ENCODE measurements around the gene GALNT10. TPM values are rescaled to one million over a fixed set of nuclear protein-coding genes. Genes with fewer than 3 reads are reported as not detected.
A peak's percentile ranks its signal among the peaks of the same experiment; 100 is the strongest.
"Not testable (repeated sequence)": the region's sequence is repeated elsewhere in the genome, so short reads cannot be mapped to it uniquely, and the experiment has no call there.

Gene GALNT10
- total RNA-seq, 1 donor from 2014 or later, result 93.8 TPM

- Histone ChIP-seq H3K4me1 (no peaks in the 10 kb centered on the region), H3K4me3 (no peak overlapping the region), H3K27ac (no peak overlapping the region), H3K36me3 (peaks cover 8% of the 10 kb centered on the region), H3K9me3 (no peaks in the 10 kb centered on the region), H3K27me3 (no peaks in the 10 kb centered on the region)
- intact Hi-C loops (cut with DNase I), result no loop called here
- DNase-seq (no peak), ATAC-seq (no peak)
- TF ChIP-seq CTCF (IDR thresholded peaks at IDR 0.05), result no peak
These were observed 166.4 kb downstream of the GALNT10 start for GRCh38 chr5:154356958-154357357.

GRCh38 chr5:154358516-154359220 is 168.1 kb downstream of the GALNT10 start:
- H3K27ac ChIP-seq, result no peak overlapping the region
- peaks cover 14% of the 10 kb centered on the region for H3K36me3 ChIP-seq
- no peaks in the 10 kb centered on the region for H3K27me3 ChIP-seq
- no peak for DNase-seq
- ATAC-seq, result peak; percentile 10
- no peaks in the 10 kb centered on the region for H3K4me1 ChIP-seq
- H3K4me3 ChIP-seq, result no peak overlapping the region
- intact Hi-C loops (cut with DNase I), result no loop called here
- H3K9me3 ChIP-seq, result no peaks in the 10 kb centered on the region
- TF ChIP-seq CTCF (IDR thresholded peaks at IDR 0.05), result no peak

GRCh38 chr5:154359221-154359573 is 168.7 kb downstream of the GALNT10 start:
- Histone ChIP-seq H3K27me3 (no peaks in the 10 kb centered on the region), H3K36me3 (peaks cover 14% of the 10 kb centered on the region), H3K9me3 (no peaks in the 10 kb centered on the region), H3K4me1 (no peaks in the 10 kb centered on the region), H3K27ac (no peak overlapping the region), H3K4me3 (no peak overlapping the region)
- no peak for TF ChIP-seq CTCF (IDR thresholded peaks at IDR 0.05)
- ATAC-seq, result no peak
- intact Hi-C loops (cut with DNase I), result no loop called here
- no peak for DNase-seq

GRCh38 chr5:154360241-154360640 is 169.7 kb downstream of the GALNT10 start:
- ATAC-seq; DNase-seq; intact Hi-C loops (cut with DNase I); H3K4me3 ChIP-seq; H3K4me1 ChIP-seq; H3K9me3 ChIP-seq; H3K27ac ChIP-seq; H3K27me3 ChIP-seq: not testable (repeated sequence)
- peaks cover 14% of the 10 kb centered on the region for H3K36me3 ChIP-seq

- Histone ChIP-seq H3K9me3 (no peaks in the 10 kb centered on the region), H3K4me3 (no peak overlapping the region), H3K4me1 (peaks cover 12% of the 10 kb centered on the region), H3K27me3 (no peaks in the 10 kb centered on the region), H3K27ac (no peak overlapping the region), H3K36me3 (peaks cover 7% of the 10 kb centered on the region)
- TF ChIP-seq CTCF (IDR thresholded peaks at IDR 0.05), result no peak
- ATAC-seq, result no peak
- intact Hi-C loops (cut with DNase I), result no loop called here
- DNase-seq, result no peak
These were observed 172.9 kb downstream of the GALNT10 start for GRCh38 chr5:154363411-154363810.

- H3K4me1 ChIP-seq, result peaks cover 18% of the 10 kb centered on the region
- ATAC-seq, result no peak
- DNase-seq, result no peak
- no peaks in the 10 kb centered on the region for H3K27me3 ChIP-seq
- H3K27ac ChIP-seq, result no peak overlapping the region
- H3K4me3 ChIP-seq, result no peak overlapping the region
- no peaks in the 10 kb centered on the region for H3K9me3 ChIP-seq
- intact Hi-C loops (cut with DNase I), result no loop called here
- TF ChIP-seq CTCF (IDR thresholded peaks at IDR 0.05), result no peak
- H3K36me3 ChIP-seq, result peaks cover 9% of the 10 kb centered on the region
These were observed 174.2 kb downstream of the GALNT10 start for GRCh38 chr5:154364771-154365170.

All from upper lobe of right lung (tissue), 1 donor.